A673 (cell line): ENCODE measurements around the gene TTC38. TPM values are rescaled to one million over a fixed set of nuclear protein-coding genes. Genes with fewer than 3 reads are reported as not detected.

Experiments used
- BruUV-seq: library from RNA; stranded (reverse); fragments of 400-500 nt; replicated peaks from 2 replicates; lab custom pipeline; 2021; lab: Mats Ljungman, UMichigan
- CTCF ChIA-PET: fragments of 300-600 bp; sonication (Branson Sonifier 250); formaldehyde crosslinking; loops from one replicate; lab custom pipeline; 2022; ENCODE audit warnings: antibody characterized with exemption; lab: Charles Lee
- POLR2A ChIA-PET: fragments of 300-600 bp; sonication (Branson Sonifier 250); formaldehyde crosslinking; loops from one replicate; lab custom pipeline; 2022; ENCODE audit warnings: antibody characterized with exemption; ENCODE audit not compliant: low non-redundant PET; lab: Charles Lee
- DNase-seq: peaks from one replicate; pipeline ENCODE4 v3.0.0-alpha.2; 2015; ENCODE audit warnings: low spot score
- H3K27ac ChIP-seq: fragments of 200-600 bp; sonication (generic); 2 replicates; pipeline ENCODE4 v1.5.1; 2016; ENCODE audit warnings: mixed run types, low read depth, mild to moderate bottlenecking, mixed read lengths, antibody characterized with exemption, low read length; ENCODE audit not compliant: poor library complexity, severe bottlenecking
- H3K27me3 ChIP-seq: fragments of 200-600 bp; sonication (generic); replicated peaks from 2 replicates; pipeline ENCODE4 v1.6.1; 2017; ENCODE audit warnings: mixed run types, low read depth, mild to moderate bottlenecking, mixed read lengths, antibody characterized with exemption, low read length; ENCODE audit not compliant: insufficient read depth, poor library complexity
- H3K36me3 ChIP-seq: fragments of 200-600 bp; sonication (generic); 2 replicates; pipeline ENCODE4 v1.6.1; 2016; ENCODE audit warnings: mixed run types, mild to moderate bottlenecking, mixed read lengths, antibody characterized with exemption, low read length; ENCODE audit not compliant: insufficient read depth, poor library complexity, severe bottlenecking
- H3K4me1 ChIP-seq: fragments of 200-600 bp; sonication (generic); 2 replicates; pipeline ENCODE4 v1.6.1; 2017; ENCODE audit warnings: mixed run types, mild to moderate bottlenecking, mixed read lengths, antibody characterized with exemption, low read length; ENCODE audit not compliant: insufficient read depth, poor library complexity, severe bottlenecking
- H3K4me3 ChIP-seq: fragments of 200-600 bp; sonication (generic); 2 replicates; pipeline ENCODE4 v1.5.1; 2016; ENCODE audit warnings: low read depth, mixed run types, mild to moderate bottlenecking, mixed read lengths, low read length; ENCODE audit not compliant: poor library complexity, severe bottlenecking
- H3K9me3 ChIP-seq: fragments of 200-600 bp; sonication (generic); 2 replicates; pipeline ENCODE4 v1.6.1; 2016; ENCODE audit warnings: mixed run types, low read depth, mild to moderate bottlenecking, mixed read lengths, antibody characterized with exemption, low read length; ENCODE audit not compliant: poor library complexity, severe bottlenecking
- EZH2 ChIP-seq: fragments of 200-600 bp; sonication (generic); IDR thresholded peaks from 2 replicates; pipeline ENCODE4 v1.6.1; 2017; ENCODE audit warnings: borderline replicate concordance, low read depth, mild to moderate bottlenecking, mixed read lengths, antibody characterized with exemption, low read length; ENCODE audit not compliant: poor library complexity, severe bottlenecking
- intact Hi-C: fragments of 100-400 bp; cut with micrococcal nuclease; formaldehyde crosslinking; loops from one replicate; pipeline ENCODE4 v1.10.0; 2022; ENCODE audit not compliant: unreplicated experiment
- total RNA-seq: library from RNA; stranded (reverse); gene quantifications from 2 replicates; pipeline ENCODE4 v1.2.3, GENCODE V29; 2021
- TF ChIP-seq, protein P1 (sequence below): fragments of 300-800, 200-600 bp; sonication (generic); conservative IDR thresholded peaks from 2 replicates; pipeline ENCODE4 v1.5.1; 2017; ENCODE audit warnings: low read depth, mild to moderate bottlenecking, antibody characterized with exemption, low read length, moderate library complexity, mixed read lengths

Gene TTC38
- total RNA-seq, 1 experiment from 2014 or later, result 11.4 TPM

DNA sequence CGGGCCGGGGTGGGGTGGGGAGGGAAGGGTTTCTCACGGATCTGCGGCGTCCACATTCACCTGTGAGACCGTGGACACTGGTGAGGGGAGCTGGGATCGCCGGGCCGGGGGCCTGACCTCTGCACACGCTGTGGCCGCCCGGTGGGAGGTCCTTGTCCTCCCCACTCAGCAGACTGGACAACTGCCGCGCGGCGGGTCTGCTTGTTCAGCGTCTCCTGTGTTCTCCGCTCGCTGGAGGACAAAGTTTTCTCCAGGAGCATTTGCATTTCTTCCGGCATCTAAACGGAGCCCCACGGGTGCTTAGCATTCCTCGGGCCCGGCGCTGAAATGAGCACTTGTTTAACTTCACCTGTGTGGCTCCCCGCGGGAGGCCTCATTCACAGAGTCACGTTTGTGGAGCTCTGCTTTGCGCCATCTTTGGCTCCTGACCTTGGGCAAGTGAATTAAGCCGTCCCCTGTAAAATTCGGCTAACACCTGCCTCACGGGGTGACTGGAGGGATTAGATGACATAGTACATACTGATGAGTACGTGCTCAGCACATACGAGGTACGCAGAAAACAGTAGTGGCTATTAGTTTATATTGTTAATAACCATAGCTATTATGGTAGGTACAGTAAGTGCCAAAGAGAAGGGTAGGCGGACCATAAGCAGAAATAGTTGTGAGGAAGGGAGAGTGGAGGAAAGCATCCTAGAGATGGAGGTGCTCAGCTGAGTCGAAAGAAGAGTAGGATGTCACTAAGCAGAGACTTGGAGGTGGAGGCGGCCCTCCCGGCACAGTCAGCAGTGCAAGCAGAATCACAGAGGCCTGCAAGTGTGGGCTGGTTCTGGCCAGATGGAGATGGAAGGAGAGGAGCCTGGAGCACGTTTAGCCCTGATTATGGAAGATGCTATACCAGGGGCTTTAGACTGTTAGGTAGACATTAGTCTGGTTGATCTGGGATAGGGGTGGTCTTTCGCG, 68.6 kb downstream of the TTC38 start:
- Histone ChIP-seq H3K27me3 (no peaks in the 10 kb centered on the region), H3K9me3 (no peaks in the 10 kb centered on the region), H3K4me1 (no peaks in the 10 kb centered on the region), H3K27ac (peak overlapping the region; percentile 90), H3K4me3 (peak overlapping the region; percentile 100), H3K36me3 (peaks cover 49% of the 10 kb centered on the region)
- POLR2A ChIA-PET, result no interaction called here
- peak; percentile 12 for DNase-seq
- TF ChIP-seq, protein P1, sequence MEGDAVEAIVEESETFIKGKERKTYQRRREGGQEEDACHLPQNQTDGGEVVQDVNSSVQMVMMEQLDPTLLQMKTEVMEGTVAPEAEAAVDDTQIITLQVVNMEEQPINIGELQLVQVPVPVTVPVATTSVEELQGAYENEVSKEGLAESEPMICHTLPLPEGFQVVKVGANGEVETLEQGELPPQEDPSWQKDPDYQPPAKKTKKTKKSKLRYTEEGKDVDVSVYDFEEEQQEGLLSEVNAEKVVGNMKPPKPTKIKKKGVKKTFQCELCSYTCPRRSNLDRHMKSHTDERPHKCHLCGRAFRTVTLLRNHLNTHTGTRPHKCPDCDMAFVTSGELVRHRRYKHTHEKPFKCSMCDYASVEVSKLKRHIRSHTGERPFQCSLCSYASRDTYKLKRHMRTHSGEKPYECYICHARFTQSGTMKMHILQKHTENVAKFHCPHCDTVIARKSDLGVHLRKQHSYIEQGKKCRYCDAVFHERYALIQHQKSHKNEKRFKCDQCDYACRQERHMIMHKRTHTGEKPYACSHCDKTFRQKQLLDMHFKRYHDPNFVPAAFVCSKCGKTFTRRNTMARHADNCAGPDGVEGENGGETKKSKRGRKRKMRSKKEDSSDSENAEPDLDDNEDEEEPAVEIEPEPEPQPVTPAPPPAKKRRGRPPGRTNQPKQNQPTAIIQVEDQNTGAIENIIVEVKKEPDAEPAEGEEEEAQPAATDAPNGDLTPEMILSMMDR, result no peak
- no peak for TF ChIP-seq EZH2
- CTCF ChIA-PET, result no interaction called here
- BruUV-seq, result TSS peak; percentile 20
- intact Hi-C loops, result no loop called here

DNA sequence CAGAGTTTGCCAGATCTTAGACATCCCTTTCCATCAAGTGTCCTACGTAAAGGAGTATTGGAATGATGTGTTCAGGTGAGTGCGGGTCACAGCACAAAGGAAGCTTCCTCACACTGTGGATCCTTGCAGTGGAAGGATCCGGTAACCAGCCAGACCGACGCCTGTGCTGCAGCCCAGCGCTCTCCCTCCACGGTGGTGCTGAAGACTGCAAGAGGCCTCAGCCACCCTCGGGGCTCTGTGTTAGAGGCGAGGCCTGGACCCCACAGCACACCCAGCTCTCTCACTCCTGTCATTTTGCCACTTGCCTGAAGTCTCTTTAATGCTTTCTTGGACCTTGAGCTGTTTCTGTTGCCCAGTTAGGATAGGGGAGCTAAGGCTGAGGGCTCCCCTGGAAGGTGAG, 70.1 kb downstream of the TTC38 start:
- Histone ChIP-seq H3K27me3 (no peaks in the 10 kb centered on the region), H3K4me3 (no peak overlapping the region), H3K27ac (no peak overlapping the region), H3K9me3 (no peaks in the 10 kb centered on the region), H3K4me1 (no peaks in the 10 kb centered on the region), H3K36me3 (peaks cover 44% of the 10 kb centered on the region)
- POLR2A ChIA-PET, result no interaction called here
- CTCF ChIA-PET, result no interaction called here
- no peak for DNase-seq
- no TSS peak for BruUV-seq
- no peak for TF ChIP-seq EZH2
- TF ChIP-seq, protein P1, result no peak
- intact Hi-C loops, result no loop called here

DNA sequence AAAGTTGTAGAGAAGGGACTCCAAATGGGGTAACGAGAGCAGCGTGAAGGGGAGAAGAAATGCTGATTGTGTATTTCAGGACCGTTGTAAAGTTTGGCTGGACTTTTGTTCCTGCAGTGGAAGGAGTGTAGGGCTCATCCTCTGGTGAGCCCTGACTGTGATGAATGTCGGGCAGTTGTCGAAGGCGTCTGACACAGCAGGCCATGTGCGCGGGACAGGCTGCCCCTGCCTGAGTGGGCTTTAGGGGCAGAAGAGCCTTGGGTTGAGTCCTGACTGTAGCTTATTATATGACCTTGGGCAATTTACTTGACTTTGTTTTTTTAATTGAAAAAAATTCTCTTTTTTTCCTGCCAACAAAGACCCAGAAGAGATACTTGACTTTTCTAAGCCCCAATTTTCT, 70.8 kb downstream of the TTC38 start:
- intact Hi-C loops, result no loop called here
- H3K4me1 ChIP-seq, result no peaks in the 10 kb centered on the region
- H3K9me3 ChIP-seq, result no peaks in the 10 kb centered on the region
- H3K36me3 ChIP-seq, result peaks cover 44% of the 10 kb centered on the region
- H3K4me3 ChIP-seq, result no peak overlapping the region
- POLR2A ChIA-PET, result no interaction called here
- BruUV-seq, result no TSS peak
- TF ChIP-seq EZH2, result no peak
- DNase-seq, result no peak
- no peaks in the 10 kb centered on the region for H3K27me3 ChIP-seq
- no peak overlapping the region for H3K27ac ChIP-seq
- CTCF ChIA-PET, result no interaction called here
